ENCODE results near the gene ZNF526. TPM values are rescaled to one million over a fixed set of nuclear protein-coding genes. Genes with fewer than 3 reads are reported as not detected.

The ZNF526 gene
- total RNA-seq, 1 donor from 2014 or later = 10.4 TPM

DNA sequence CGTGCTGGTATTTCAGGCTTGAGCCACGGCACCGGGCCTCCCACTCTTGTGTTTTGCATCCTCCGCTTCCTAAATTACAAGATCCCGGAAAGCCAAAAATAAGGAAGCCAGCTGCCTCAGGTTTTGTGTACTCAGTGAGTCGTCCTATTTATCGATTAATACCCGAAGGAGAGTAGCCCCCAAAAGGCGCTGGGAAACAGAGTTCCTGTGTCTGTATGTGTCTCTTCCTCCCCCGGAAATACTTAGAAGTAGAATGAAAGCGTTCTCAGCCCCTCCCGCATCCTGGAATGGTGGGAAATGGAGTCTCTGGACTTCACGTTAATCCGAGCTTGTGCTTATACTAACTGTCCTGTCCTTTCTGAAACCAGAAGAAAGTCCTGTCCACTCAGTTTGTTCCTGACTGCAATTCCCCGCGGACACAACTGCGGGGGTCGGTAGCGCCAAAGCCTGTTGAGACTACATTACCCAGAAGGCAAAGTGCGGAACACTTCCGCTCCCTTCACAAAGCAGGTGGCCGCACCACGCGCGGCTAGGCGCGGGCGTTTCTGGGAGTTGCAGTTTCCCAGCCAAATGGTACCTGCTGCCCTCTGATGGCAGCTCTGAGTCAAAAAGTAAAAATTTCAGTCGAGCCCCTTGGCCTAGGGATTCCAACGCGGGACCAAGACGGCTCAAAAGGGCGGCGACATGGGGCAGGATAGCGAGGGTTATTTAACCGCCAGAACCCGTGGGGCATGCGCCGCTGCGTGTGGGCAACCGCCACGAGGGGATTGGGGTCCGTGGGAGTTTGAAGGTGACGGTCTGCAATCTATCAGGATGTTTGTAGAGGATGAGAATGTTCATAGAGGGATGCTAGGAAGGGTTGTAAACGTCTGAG lies 24.5 kb downstream of the ZNF526 start:
- peak; percentile 81 for DNase-seq (ENCODE audit: extremely low read depth, low read depth, low spot score)

DNA sequence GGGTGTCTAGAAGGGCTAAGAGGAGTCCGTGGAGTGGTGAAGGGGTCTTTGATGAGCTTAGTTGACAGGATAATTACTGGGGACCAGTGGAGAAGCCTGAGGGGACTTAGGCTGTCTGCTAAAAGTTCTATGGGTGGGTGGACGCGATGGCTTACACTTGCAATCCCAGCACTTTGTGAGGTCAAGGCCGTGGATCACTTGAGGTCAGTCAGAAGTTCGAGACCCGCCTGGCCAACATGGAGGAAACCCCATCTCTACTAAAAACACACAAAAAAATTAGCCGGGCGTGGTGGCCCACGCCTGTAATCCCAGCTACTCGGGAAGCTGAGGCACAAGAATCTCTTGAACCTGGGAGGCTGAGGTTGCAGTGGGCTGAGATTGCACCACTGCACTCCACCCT lies 25.1 kb downstream of the ZNF526 start:
- DNase-seq (ENCODE audit: extremely low read depth, low read depth, low spot score) = no peak

DNA sequence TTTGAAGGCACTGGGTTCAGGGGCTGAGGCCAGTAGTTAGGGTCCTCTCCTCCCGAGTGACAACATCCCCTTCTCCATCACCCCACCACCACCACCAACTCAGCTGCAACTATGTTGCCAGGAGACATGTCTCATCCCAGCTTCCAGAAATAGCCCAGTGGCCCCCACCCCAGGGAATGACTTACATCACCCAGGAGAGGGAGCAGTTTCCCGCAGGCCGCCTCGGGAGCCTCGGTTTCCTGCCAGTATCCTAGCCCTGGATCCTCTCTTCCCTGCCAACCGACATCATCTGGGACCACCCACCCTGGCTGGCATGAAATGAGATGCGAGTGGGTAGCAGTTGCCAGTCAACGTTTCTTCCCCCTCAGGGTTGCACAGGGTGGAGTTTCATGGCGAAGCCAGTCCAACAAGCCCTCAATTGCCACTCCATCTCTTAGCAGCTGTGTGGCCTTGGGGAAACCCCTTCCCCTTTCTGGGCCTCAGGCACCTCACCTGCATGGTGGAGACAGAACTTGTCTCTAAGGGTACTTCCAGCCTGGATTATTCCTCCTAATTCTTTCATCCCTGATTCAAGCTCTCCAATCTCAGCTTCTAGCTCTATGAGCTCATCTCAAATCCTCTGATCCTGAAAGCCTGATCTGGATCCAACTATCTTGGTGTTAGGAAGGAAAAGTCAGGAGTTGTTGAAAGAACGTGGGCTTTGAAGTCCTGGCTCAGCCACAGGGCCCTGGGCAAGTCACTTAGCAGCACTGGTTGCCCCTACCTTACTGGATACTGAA lies 26.2 kb downstream of the ZNF526 start:
- DNase-seq (ENCODE audit: extremely low read depth, low read depth, low spot score) = no peak

DNA sequence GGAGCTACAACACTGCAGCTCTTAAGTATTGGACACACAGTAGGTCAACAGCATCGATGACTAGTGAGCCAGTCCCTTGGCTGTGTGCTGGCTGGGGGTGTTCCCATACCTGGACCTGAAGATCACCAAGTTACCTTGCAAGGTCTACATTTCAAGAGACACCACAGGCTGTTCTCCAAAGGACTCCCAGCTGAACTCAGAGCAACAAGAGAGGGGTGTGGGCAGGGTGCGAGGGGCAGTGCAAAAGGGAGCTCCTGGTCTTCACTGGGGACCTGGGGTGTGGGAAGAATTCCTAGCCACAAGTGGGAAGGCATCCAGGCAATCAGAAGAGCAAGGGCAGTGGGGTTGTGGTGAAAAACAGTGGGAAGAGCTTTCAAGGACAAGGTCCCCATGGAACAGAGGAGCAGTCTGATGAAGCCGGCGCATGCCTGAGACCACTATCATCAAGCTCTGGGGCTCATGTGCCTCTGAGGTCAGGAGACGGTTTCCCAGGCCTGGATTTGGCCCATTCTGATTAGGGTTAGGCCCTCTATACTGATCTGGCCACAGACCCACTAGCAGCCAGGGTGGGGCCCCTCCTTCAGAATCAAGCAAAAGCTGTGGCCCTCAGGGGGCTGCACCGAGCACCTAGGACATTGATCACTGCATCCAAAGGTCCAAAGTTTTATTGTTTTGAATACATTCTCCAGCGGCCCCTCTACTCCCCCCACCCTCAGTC lies 27.0 kb downstream of the ZNF526 start:
- DNase-seq (ENCODE audit: extremely low read depth, low read depth, low spot score) = no peak

DNA sequence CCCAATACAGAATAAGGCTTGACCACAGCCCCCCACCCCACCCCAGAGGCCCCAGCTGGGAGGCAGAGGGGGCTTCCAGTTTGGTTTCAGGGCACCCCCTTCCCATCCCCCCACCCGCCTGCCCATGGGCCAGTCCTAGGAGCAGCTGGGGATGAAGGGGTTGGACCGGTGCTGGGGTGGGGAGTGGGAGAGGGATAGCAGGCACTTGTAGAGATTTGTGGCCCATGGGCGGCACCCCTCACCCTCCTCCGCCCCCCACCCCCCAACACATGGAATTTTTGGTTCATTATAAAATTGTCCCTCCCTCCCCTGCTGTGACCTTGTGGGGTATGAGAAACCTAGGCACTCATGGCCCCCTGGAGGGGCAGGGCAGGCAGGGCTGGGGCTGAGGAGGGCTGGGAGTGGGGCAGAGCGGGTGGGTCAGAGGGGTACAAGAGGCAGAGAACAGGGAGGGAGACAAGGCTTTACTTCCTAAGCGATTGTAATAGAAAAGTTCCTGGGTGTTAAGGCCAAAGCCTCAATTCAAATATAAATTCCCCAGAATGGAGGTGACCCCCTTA lies 27.6 kb downstream of the ZNF526 start:
- no peak for DNase-seq (ENCODE audit: extremely low read depth, low read depth, low spot score)

DNA sequence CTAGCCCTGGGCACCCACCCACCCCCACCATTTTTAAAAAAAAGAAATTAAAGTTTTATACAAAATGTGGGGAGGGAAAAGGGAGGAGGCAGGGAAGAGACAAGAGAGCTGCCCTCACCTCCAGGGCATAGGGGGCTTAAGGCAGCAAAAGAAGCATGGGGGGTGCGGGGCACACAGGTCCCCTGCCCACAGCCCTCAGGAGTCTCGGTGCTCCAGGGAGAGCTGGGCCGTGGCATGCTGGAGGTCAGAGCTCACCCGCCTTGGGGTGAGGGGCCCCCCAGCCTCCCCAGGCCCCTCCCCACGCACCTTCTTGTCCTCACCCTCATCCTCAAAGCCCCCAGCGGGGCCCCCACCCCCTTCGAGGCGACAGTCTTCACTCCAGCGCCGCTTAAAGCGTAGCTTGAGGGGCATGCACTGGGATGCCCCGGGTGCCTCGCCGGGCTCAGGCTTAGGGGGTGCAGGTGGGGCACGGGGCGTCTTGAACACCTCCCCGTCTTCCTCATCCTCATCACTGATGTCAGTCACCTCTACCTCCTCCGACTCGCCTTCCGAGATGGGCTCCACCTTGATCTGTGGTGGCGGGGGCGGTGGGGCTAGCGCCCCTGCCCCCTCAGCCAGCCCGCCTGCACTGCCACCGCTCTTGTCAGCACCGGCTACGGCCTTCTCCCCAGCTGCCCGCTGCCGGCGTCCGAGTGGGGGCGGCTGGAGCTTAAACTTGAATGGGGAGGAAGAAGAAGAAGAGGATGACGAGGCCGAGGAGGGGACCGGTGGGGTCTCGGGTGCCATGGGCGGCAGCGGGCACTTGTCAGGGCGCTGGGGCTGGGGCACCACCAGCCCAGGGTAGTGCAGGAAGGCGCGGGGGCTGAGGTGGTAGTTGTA lies 28.4 kb downstream of the ZNF526 start:
- no peak for DNase-seq (ENCODE audit: extremely low read depth, low read depth, low spot score)

DNA sequence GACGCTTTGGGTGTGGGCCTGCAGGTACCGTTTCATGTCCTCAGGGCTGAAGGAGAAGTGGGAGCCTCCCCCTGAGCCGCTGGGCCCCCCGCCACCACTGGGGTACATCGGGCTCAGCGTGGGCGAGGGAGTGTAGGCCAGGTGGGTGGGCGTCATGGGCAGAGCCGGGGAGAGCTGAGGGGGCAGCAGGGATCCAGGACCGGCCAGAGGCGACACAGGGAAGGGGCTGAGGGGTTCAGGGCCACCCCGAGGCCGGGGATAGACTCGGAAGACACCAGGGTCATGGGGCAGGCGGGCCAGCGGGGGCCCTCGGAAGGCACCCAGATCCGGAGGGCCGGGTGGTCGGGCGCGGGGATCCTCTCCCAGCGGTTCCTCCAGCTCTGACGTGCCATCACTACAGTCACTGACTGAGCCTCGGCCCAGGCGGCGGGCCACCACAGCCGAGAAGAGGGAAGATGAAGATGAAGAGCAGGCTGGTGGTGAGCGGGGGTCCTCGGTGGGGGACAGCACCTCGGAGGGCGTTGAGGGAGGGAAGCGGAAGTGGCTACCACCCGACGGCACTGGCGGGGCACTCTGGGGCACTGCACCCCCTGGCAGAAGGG lies 29.1 kb downstream of the ZNF526 start:
- DNase-seq (ENCODE audit: extremely low read depth, low read depth, low spot score) = no peak

DNA sequence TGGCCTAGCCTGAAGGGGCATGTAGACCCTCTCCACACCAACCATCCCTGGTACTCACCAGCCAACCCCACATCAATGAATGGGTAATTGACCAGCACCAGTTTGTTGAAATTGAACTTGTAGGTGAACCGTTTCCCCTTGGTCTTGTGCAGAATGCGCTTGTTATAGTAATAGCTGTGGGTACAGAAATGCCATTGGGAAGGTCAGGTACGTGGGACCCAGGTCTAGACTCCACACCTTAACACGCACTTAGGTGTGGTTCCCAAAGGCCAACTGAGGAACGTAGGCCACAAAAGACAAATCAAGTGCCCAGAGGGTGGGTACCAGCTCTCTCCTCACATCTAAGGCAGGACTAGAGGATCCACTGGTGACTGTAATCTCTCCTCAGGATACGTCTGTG lies 29.7 kb downstream of the ZNF526 start:
- no peak for DNase-seq (ENCODE audit: extremely low read depth, low read depth, low spot score)

DNA sequence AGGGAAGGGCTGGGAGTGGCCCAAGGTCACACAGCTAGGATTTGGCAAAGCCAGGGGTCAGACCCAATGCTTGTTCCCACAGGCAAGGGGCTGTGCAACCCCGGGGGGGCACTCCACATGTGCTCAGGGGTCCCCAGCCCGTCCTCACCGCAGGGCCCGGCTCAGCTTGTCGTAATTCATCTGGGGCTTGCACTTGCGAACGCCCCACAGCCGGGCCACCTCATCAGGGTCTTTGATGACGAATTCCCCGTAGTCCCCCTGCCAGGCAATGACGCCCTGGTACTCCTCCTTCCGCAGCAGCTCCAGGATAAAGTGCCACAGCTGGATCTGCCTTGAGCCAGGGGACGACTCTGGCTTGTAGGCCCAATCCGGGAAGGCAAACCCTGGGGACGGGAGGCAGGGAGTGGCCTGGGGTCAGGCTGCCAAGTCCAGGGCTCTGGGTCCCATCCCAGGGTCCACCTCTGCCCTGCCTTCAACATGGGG lies 30.1 kb downstream of the ZNF526 start:
- DNase-seq (ENCODE audit: extremely low read depth, low read depth, low spot score) = no peak

DNA sequence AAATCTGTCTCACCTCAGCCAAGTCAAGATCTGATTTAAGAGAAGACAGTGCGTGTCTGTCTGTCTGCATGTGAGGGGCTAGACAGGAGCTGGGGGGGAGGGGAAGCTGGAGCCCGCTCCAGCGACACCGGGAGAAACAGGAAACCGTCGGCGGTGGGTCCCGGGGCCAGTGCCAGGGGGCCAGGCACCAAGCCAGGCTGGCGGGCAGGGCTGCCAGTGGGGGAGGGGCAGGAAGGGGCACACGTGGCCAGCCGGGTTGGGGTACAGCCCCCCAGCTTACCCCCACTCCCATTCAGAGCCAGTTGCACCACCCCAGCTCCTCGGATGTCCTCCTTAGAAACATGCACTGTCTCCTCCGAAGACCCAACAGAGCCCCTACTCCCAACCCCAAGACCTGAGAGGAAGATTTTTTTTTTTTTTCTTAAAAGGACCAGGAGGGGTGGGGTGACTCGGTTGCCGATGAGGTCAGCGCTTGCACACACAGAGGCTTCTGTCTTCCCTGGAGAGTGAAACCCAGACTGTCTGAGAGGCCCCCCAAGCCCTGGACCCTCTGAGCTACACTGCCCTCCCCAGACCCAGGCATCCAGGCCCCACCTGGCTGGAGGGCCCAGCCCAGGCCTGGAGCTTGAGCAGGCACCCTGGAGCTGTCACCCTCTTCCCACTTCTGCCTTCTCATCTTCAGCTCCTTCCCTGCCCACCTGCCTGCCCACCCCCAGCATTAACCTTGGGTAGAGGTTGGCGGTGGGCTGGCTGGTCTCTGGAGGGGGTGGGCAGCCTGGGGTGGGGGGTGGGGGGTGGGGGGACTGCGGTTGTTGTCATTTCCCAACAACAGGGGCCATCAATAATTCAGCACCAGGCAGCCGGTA lies 30.8 kb downstream of the ZNF526 start:
- DNase-seq (ENCODE audit: extremely low read depth, low read depth, low spot score) = no peak

DNA sequence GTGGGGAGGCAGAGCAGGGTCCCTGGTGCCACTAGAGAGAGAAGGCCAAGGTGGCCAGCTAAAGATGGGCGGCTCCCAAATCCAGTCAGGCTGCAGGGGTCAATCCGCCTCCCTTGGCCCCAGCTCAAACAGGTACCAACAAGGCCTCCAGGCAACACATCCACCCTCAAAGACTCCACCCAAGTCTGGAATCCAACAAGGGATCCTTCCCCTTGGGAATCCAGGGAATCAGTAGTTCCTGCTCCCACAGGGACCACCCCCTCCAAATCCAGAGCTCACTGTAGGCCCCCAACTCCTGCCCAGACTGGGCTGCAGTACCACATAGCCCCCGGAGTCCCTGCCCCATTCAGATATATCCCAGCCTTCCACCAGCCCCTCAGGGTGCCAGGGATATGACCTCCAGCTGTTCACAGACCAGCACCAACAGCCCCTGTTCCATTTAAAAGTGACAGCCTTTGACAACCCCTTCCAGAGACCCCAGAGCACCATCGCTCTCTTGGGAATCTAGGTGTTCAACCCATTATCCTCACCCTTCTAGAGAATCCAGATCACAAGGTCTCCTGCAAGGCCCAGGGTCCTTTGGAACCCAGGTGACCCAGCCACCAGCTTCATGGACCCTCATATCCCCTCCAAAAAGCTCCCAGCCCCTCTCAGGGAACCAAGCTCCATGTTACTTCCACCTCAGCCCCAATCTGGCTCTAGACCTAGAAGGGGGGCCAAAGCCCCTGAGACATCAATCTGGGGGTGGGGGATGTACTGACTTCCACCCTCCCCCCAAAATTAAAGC lies 31.7 kb downstream of the ZNF526 start:
- no peak for DNase-seq (ENCODE audit: extremely low read depth, low read depth, low spot score)

GRCh38 chr19:42252365-42253244 lies 32.5 kb downstream of the ZNF526 start:
- DNase-seq (ENCODE audit: extremely low read depth, low read depth, low spot score) = no peak

DNA sequence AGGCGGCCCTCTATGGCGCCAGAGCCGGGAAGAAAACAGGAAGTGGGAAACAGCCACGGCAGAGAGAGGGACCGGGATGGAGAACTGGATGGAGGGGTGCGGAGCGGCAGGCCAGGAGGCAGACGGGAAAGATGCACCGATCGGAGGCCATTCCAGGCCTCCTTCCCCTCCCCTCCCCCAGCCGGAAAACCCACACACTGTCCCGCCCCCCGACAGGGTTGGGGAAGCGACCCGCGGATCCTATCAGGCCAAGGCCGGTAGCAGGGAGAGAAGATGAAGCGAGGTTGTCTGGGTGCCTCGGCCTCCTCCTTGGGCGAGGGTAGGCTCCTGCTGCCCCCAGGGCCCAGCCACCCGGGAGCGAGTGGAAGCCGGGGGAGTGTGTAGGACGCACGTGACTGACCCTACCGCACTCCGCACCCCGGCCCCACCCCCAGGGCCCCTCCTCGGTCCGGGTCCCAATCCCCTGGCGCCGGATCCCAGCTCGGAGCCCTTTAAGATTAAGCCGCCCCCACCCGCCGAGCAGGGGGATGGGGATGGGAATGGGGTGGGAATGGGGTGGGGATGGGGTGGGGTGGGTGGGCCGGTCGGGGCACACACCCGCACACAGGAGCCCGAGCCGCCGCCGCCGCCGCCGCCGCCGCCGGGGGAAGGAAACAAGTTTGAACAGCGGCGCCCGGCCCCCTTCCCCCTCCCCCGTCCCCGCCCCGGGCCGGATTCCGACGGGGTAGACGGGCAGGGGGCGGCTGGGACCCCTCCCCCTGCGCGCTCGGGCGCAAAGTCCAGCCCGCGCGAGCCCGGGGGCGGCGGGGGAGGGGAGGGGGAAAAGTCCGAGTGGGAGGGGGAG lies 33.4 kb downstream of the ZNF526 start:
- DNase-seq (ENCODE audit: extremely low read depth, low read depth, low spot score) = no peak

- no peak for DNase-seq (ENCODE audit: extremely low read depth, low read depth, low spot score)
These were observed 34.2 kb downstream of the ZNF526 start for GRCh38 chr19:42254089-42254849.

Measured in glomerular endothelial cell (primary cell).